GM23248 (cell line): ENCODE data around the gene NDUFS7. TPM values are rescaled to one million over a fixed set of nuclear protein-coding genes. Genes with fewer than 3 reads are reported as not detected.

ENCODE experiments used
- DNase-seq: peaks from one replicate; pipeline ENCODE4 v3.0.0-alpha.2; 2015
- H2AFZ ChIP-seq: fragments of 200-600 bp; sonication (generic); 2 replicates; pipeline ENCODE4 v1.6.1; 2016; ENCODE audit warnings: antibody characterized with exemption
- H3F3A ChIP-seq: fragments of 200-600 bp; sonication (generic); 2 replicates; pipeline ENCODE4 v1.6.1; 2016; ENCODE audit warnings: mild to moderate bottlenecking, antibody characterized with exemption, mixed run types; ENCODE audit not compliant: insufficient read depth
- H3K27ac ChIP-seq: fragments of 200-600 bp; sonication (generic); 2 replicates; pipeline ENCODE4 v1.5.1; 2016; ENCODE audit warnings: mild to moderate bottlenecking
- H3K27me3 ChIP-seq: fragments of 200-600 bp; sonication (generic); replicated peaks from 2 replicates; pipeline ENCODE4 v1.6.1; 2016; ENCODE audit warnings: mild to moderate bottlenecking; ENCODE audit not compliant: insufficient read depth
- H3K36me3 ChIP-seq: fragments of 200-600 bp; sonication (generic); 2 replicates; pipeline ENCODE4 v1.6.1; 2016; ENCODE audit warnings: low read depth, mild to moderate bottlenecking
- H3K4me1 ChIP-seq: fragments of 200-600 bp; sonication (generic); 2 replicates; pipeline ENCODE4 v1.6.1; 2016; ENCODE audit warnings: mild to moderate bottlenecking; ENCODE audit not compliant: insufficient read depth
- H3K4me2 ChIP-seq: fragments of 200-600 bp; sonication (generic); one replicate; pipeline ENCODE4 v1.6.1; 2016; ENCODE audit warnings: mild to moderate bottlenecking; ENCODE audit not compliant: unreplicated experiment
- H3K4me3 ChIP-seq: fragments of 200-600 bp; sonication (generic); 2 replicates; pipeline ENCODE4 v1.5.1; 2016; ENCODE audit warnings: mild to moderate bottlenecking
- H3K79me2 ChIP-seq: fragments of 200-600 bp; sonication (generic); 2 replicates; pipeline ENCODE4 v1.6.1; 2016; ENCODE audit warnings: mild to moderate bottlenecking; ENCODE audit not compliant: insufficient read depth
- H3K9ac ChIP-seq: fragments of 200-600 bp; sonication (generic); 2 replicates; pipeline ENCODE4 v1.6.1; 2016; ENCODE audit warnings: mild to moderate bottlenecking
- H3K9me2 ChIP-seq: fragments of 200-600 bp; sonication (generic); 2 replicates; pipeline ENCODE4 v1.6.1; 2016; ENCODE audit warnings: mixed run types, mild to moderate bottlenecking, moderate library complexity; ENCODE audit not compliant: insufficient read depth
- H3K9me3 ChIP-seq: fragments of 200-600 bp; sonication (generic); one replicate; pipeline ENCODE4 v1.6.1; 2017; ENCODE audit warnings: low read depth
- H4K20me1 ChIP-seq: fragments of 200-600 bp; sonication (generic); 2 replicates; pipeline ENCODE4 v1.6.0; 2016; ENCODE audit not compliant: insufficient read depth
- EZH2 ChIP-seq: fragments of 200-600 bp; sonication (generic); IDR thresholded peaks from 2 replicates; pipeline ENCODE4 v1.6.1; 2018; ENCODE audit warnings: antibody characterized with exemption, mild to moderate bottlenecking; ENCODE audit not compliant: insufficient read depth, poor library complexity, severe bottlenecking
- EZH2phosphoT487 ChIP-seq: fragments of 200-600 bp; sonication (generic); IDR thresholded peaks from 2 replicates; pipeline ENCODE4 v1.6.1; 2018; ENCODE audit warnings: antibody characterized with exemption, moderate library complexity, mild to moderate bottlenecking, low read depth; ENCODE audit not compliant: insufficient read depth
- WGBS, 2 experiments: methylation state at CpG; one replicate each; pipeline ENCODE4 v1.1.6; 2015 to 2017; ENCODE audit warnings: low lambda C conversion rate in 2 of 2, low coverage in 1 of 2; ENCODE audit errors: missing lambda C conversion rate in 2 of 2; 5-methylcytosine and 5-hydroxymethylcytosine counted together
- in situ Hi-C: fragments of 300-500 bp; cut with MboI; formaldehyde crosslinking; loops from 2 replicates; pipeline ENCODE4 v1.15.0; 2020
- polyA plus RNA-seq: library from polyadenylated mRNA; unstranded; fragments of >200 nt; fragmentation: Nextera tagmentation; extraction: Ambion mirVana; gene quantifications from 2 replicates; pipeline ENCODE4 v1.2.1, GENCODE V29; 2016
- total RNA-seq: library from RNA; depleted of rRNA; stranded (reverse); fragments of >200 nt; shearing (Covaris generic); gene quantifications from 2 replicates; pipeline ENCODE4 v1.2.3, GENCODE V29; 2014

Gene NDUFS7
- total and polyA plus RNA-seq, 2 experiments from 2014 or later: 67.1 to 173 TPM

GRCh38 chr19:1373042-1373533 lies 10.6 kb upstream of the NDUFS7 start:
- H3K4me3 ChIP-seq: no peak overlapping the region
- H3K27me3 ChIP-seq: no peaks in the 10 kb centered on the region
- H2AFZ ChIP-seq: no peak overlapping the region
- H3K27ac ChIP-seq: no peak overlapping the region
- no peaks in the 10 kb centered on the region for H3F3A ChIP-seq
- peaks cover 7% of the 10 kb centered on the region; the same call in 1 of the 2 replicates for H3K36me3 ChIP-seq
- no peaks in the 10 kb centered on the region for H4K20me1 ChIP-seq
- no peaks in the 10 kb centered on the region for H3K9me2 ChIP-seq
- H3K9ac ChIP-seq: no peak overlapping the region
- H3K4me1 ChIP-seq: no peaks in the 10 kb centered on the region
- in situ Hi-C loops: no loop called here
- WGBS, 2 experiments: 91 to 93% methylated on average over 20 of the region's 20 CpGs
- no peaks in the 10 kb centered on the region for H3K9me3 ChIP-seq
- DNase-seq: no peak
- H3K4me2 ChIP-seq: no peak overlapping the region
- H3K79me2 ChIP-seq: no peaks in the 10 kb centered on the region
- TF ChIP-seq EZH2phosphoT487 (no peak), EZH2 (no peak)

- H2AFZ ChIP-seq: no peak overlapping the region
- no peak overlapping the region for H3K4me3 ChIP-seq
- H3K79me2 ChIP-seq: no peaks in the 10 kb centered on the region
- H3K36me3 ChIP-seq: peaks cover 7% of the 10 kb centered on the region; the same call in 1 of the 2 replicates
- in situ Hi-C loops: no loop called here
- H3K4me1 ChIP-seq: no peaks in the 10 kb centered on the region
- no peaks in the 10 kb centered on the region for H3F3A ChIP-seq
- H3K27me3 ChIP-seq: no peaks in the 10 kb centered on the region
- WGBS, 2 experiments: 80 to 81% methylated on average over 21 to 22 of the region's 22 CpGs
- H3K9me2 ChIP-seq: no peaks in the 10 kb centered on the region
- TF ChIP-seq EZH2 (no peak), EZH2phosphoT487 (no peak)
- H3K4me2 ChIP-seq: no peak overlapping the region
- no peak overlapping the region for H3K27ac ChIP-seq
- H3K9ac ChIP-seq: no peak overlapping the region
- H3K9me3 ChIP-seq: no peaks in the 10 kb centered on the region
- H4K20me1 ChIP-seq: no peaks in the 10 kb centered on the region
- DNase-seq: no peak
Measured at GRCh38 chr19:1373534-1374249, 10.0 kb upstream of the NDUFS7 start.

GRCh38 chr19:1374250-1374577 lies 9.5 kb upstream of the NDUFS7 start:
- DNase-seq: no peak
- in situ Hi-C loops: no loop called here

GRCh38 chr19:1376415-1376805 lies 7.3 kb upstream of the NDUFS7 start:
- H3F3A ChIP-seq: peaks cover 1% of the 10 kb centered on the region; the same call in 1 of the 2 replicates
- no peak for DNase-seq
- TF ChIP-seq EZH2phosphoT487 (no peak), EZH2 (no peak)
- no peaks in the 10 kb centered on the region for H4K20me1 ChIP-seq
- no peaks in the 10 kb centered on the region for H3K79me2 ChIP-seq
- H3K4me3 ChIP-seq: no peak overlapping the region
- 94 to 96% methylated on average over 16 to 17 of the region's 17 CpGs for WGBS, 2 experiments
- H3K27me3 ChIP-seq: no peaks in the 10 kb centered on the region
- H3K9ac ChIP-seq: no peak overlapping the region
- peaks cover 6% of the 10 kb centered on the region; the same call in 1 of the 2 replicates for H3K36me3 ChIP-seq
- H3K9me2 ChIP-seq: no peaks in the 10 kb centered on the region
- H3K9me3 ChIP-seq: no peaks in the 10 kb centered on the region
- in situ Hi-C loops: no loop called here
- H2AFZ ChIP-seq: no peak overlapping the region
- no peaks in the 10 kb centered on the region for H3K4me1 ChIP-seq
- H3K27ac ChIP-seq: no peak overlapping the region
- no peak overlapping the region for H3K4me2 ChIP-seq

More at GRCh38 chr19:1374250-1374577, 9.5 kb upstream of the NDUFS7 start:
- H2AFZ ChIP-seq: no peak overlapping the region
- no peaks in the 10 kb centered on the region for H3K4me1 ChIP-seq
- TF ChIP-seq EZH2phosphoT487: no peak
- TF ChIP-seq EZH2: no peak
- H3K9ac ChIP-seq: no peak overlapping the region
- H3K27ac ChIP-seq: no peak overlapping the region
- no peaks in the 10 kb centered on the region for H3K9me3 ChIP-seq
- no peaks in the 10 kb centered on the region for H3K27me3 ChIP-seq
- H3F3A ChIP-seq: no peaks in the 10 kb centered on the region
- H3K9me2 ChIP-seq: no peaks in the 10 kb centered on the region
- H3K36me3 ChIP-seq: peaks cover 7% of the 10 kb centered on the region; the same call in 1 of the 2 replicates
- no peaks in the 10 kb centered on the region for H4K20me1 ChIP-seq
- H3K79me2 ChIP-seq: no peaks in the 10 kb centered on the region
- no peak overlapping the region for H3K4me2 ChIP-seq
- no peak overlapping the region for H3K4me3 ChIP-seq
- 92 to 93% methylated on average over 11 of the region's 12 CpGs for WGBS, 2 experiments
